Measurements from ENCODE around the gene GSK3A. TPM values are rescaled to one million over a fixed set of nuclear protein-coding genes. Genes with fewer than 3 reads are reported as not detected.

GSK3A gene
- total and polyA plus RNA-seq, 2 of the 8 experiments (the other 6 are each of a cell fraction or from before 2014, with no cell fraction given) = 55.3 to 84.0 TPM

DNA sequence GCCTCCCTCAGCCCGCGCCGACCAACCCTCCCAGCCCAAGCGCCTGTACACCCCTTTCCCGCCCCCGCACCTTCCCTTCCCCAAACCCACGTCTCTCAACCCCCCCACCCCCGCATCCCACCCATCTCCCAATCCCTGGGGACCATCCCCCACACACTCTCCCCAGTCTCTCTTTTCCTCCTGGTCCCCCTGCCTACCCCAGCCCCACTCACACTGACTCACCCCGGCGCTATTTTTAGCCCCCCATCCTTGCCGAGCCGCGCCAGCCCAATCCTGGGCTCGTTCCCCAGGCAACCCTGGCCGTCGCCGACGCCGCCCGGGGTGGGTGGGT lies 38.4 kb upstream of the GSK3A start:
- ChIA-PET POLR2A (ENCODE audit: partially characterized antibody) (interaction anchor here (1.3 to 6.5 kb wide), 9 partner anchors 8 to 204 kb away, joined by 3 to 68 read pairs (median 9); partner anchors contain the start of genes CIC, ERF, PAFAH1B3 and PRR19), CTCF (ENCODE audit: partially characterized antibody) (interaction anchor here (1.3 to 7.4 kb wide), 6 partner anchors 10 to 100 kb away, joined by 3 to 260 read pairs (median 38); partner anchors contain the start of genes CIC, ERF and GSK3A)
- Histone ChIP-seq H4K20me1 (replicated peaks in 1 of 2; ENCODE audit: control insufficient read depth in 1 of 2, insufficient read depth in 2 of 2, low read length in 2 of 2) (peaks cover 3 to 10% of the 10 kb centered on the region in 2 experiments), H3K27me3 (replicated peaks in 1 of 4; ENCODE audit: control insufficient read depth in 3 of 4, extremely low read depth in 1 of 4, insufficient read depth in 3 of 4, low read length in 3 of 4) (no peaks in the 10 kb centered on the region), H4K91ac (replicated peaks; ENCODE audit: insufficient read length, low read length) (no peak overlapping the region), H3K9ac (replicated peaks in 1 of 4; ENCODE audit: extremely low read depth in 1 of 4, low read depth in 3 of 4, low read length in 3 of 4) (no peak overlapping the region), H3K23me2 (ENCODE audit: low read depth, low read length) (peaks cover 30% of the 10 kb centered on the region), H2BK120ac (replicated peaks; ENCODE audit: low read depth, low read length) (no peak overlapping the region), H3K9me3 (ENCODE audit: insufficient read depth in 2 of 2, low read depth in 1 of 2, low read length in 1 of 2) (no peaks in the 10 kb centered on the region), H2BK20ac (ENCODE audit: low read length) (no peak overlapping the region), H3K4ac (replicated peaks; ENCODE audit: insufficient read length, low read depth, low read length) (no peak overlapping the region), H4K5ac (ENCODE audit: insufficient read length, low read depth, low read length) (no peak overlapping the region), H2AK5ac (ENCODE audit: low read depth, low read length) (no peak overlapping the region), H2BK15ac (ENCODE audit: low read length) (no peak overlapping the region), H3K27ac (ENCODE audit: low read depth, low read length) (no peak overlapping the region), H2AFZ (ENCODE audit: low read length) (no peak overlapping the region), H3K18ac (ENCODE audit: extremely low read depth, low read length) (no peak overlapping the region), H3K4me1 (replicated peaks in 1 of 4; ENCODE audit: control insufficient read depth in 3 of 4, insufficient read depth in 4 of 4, low read length in 3 of 4) (peaks cover 9 to 46% (median 27%) of the 10 kb centered on the region in 4 experiments), H3K36me3 (ENCODE audit: control insufficient read depth in 2 of 4, insufficient read depth in 4 of 4, low read length in 3 of 4) (no peaks in the 10 kb centered on the region), H3K79me1 (ENCODE audit: low read depth, low read length) (peaks cover 18% of the 10 kb centered on the region), H3K79me2 (ENCODE audit: control insufficient read depth in 1 of 2, insufficient read depth in 2 of 2, low read length in 2 of 2) (peaks cover 0 to 17% of the 10 kb centered on the region in 2 experiments; a peak in 2 of 4 replicates), H2BK5ac (ENCODE audit: low read depth, low read length) (peak overlapping the region; percentile 66; the same call in 1 of the 2 replicates), H3K23ac (ENCODE audit: insufficient read length) (no peak overlapping the region), H3K4me2 (ENCODE audit: insufficient read depth in 1 of 2, low read depth in 2 of 2, low read length in 2 of 2) (peak overlapping the region; percentile 81 to 96), H3K4me3 (ENCODE audit: extremely low read depth in 1 of 4, insufficient read depth in 2 of 4, low read depth in 3 of 4, low read length in 4 of 4) (peak overlapping the region; percentile 56 to 81 (median 74)), H3K56ac (replicated peaks; ENCODE audit: insufficient read length, low read depth, low read length) (no peak overlapping the region), H2BK12ac (ENCODE audit: low read depth, low read length) (peak overlapping the region; percentile 27; the same call in 1 of the 2 replicates), H4K8ac (ENCODE audit: extremely low read depth, insufficient read depth, low read length) (no peak overlapping the region; the same call in 1 of the 2 replicates), H3K14ac (ENCODE audit: insufficient read length) (no peak overlapping the region)
- FAIRE-seq = no peak
- 0% methylated on average over 12 of the region's 20 CpGs; no CpG with 5 or more reads in 1 of the 2 experiments for WGBS, 2 experiments (ENCODE audit: extremely low coverage in 1 of 2, insufficient coverage in 1 of 2, insufficient read length in 1 of 2, insufficient replicate concordance in 2 of 2, low coverage in 1 of 2, low lambda C conversion rate in 2 of 2, missing lambda C conversion rate in 1 of 2)
- DNase-seq (ENCODE audit: low read depth in 1 of 2, low spot score in 2 of 2) = no peak
- TF ChIP-seq SIN3A (conservative IDR thresholded peaks at IDR 0.05 in 1 of 2, IDR thresholded peaks at IDR 0.05 in 1 of 2; ENCODE audit: low read depth in 1 of 2, low read length in 2 of 2) = no peak
- no peak for TF ChIP-seq TEAD4 (IDR thresholded peaks at IDR 0.05; ENCODE audit: low read depth, low read length)
- TF ChIP-seq KDM4A (IDR thresholded peaks at IDR 0.05; ENCODE audit: low read depth, low read length, severe bottlenecking) = no peak
- no peak for TF ChIP-seq EZH2 (IDR thresholded peaks at IDR 0.05; ENCODE audit: low read depth, low read length, severe bottlenecking)
- no peak for TF ChIP-seq ASH2L (IDR thresholded peaks at IDR 0.05; ENCODE audit: low read length)
- no peak for TF ChIP-seq CHD2 (IDR thresholded peaks at IDR 0.05; ENCODE audit: low read length)
- no peak for TF ChIP-seq SP4 (IDR thresholded peaks at IDR 0.05; ENCODE audit: low read length)
- no peak for TF ChIP-seq SUZ12 (IDR thresholded peaks at IDR 0.05; ENCODE audit: low read length)
- TF ChIP-seq JUN (IDR thresholded peaks at IDR 0.05; ENCODE audit: low read depth, low read length) = no peak
- no peak for TF ChIP-seq RAD21 (IDR thresholded peaks at IDR 0.05 in 1 of 2, conservative IDR thresholded peaks at IDR 0.05 in 1 of 2; ENCODE audit: low read depth in 2 of 2, low read length in 2 of 2)
- no peak for TF ChIP-seq CTBP2 (IDR thresholded peaks at IDR 0.05; ENCODE audit: borderline replicate concordance, insufficient read depth, insufficient read length, low read length)
- no peak for TF ChIP-seq GTF2F1 (IDR thresholded peaks at IDR 0.05; ENCODE audit: borderline replicate concordance, low read depth, low read length)
- no peak for TF ChIP-seq HDAC2 (IDR thresholded peaks at IDR 0.05; ENCODE audit: borderline replicate concordance in 1 of 2, low read depth in 2 of 2, low read length in 2 of 2)
